ENCODE data around the gene BAK1. TPM values are rescaled to one million over a fixed set of nuclear protein-coding genes. Genes with fewer than 3 reads are reported as not detected.
"Not testable (repeated sequence)": the region's sequence is repeated elsewhere in the genome, so short reads cannot be mapped to it uniquely, and the experiment has no call there.

BAK1 gene
- total RNA-seq, 2 experiments from 2014 or later, result 70.9 to 74.4 TPM

DNA sequence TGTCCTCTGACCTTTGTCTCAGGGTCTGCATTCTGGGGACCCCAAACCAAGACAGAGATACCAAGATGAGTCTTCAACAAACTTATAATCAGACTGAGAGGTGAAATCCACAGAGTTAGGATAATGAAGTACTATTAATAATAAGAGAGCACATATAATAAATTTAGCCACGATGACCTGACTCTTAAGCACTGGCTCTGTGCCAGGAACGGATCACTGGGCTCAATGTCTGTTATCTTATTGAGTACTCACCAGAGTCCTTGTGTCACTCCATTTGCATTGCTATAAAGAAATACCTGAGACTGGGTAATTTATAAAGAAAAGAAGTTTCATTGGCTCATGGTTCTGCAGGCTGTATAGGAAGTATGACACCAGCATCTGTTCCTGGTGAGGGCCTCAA lies 22.1 kb upstream of the BAK1 start:
- H3K9me3 Mint-ChIP-seq (ENCODE audit: low read depth), result no peaks in the 10 kb centered on the region
- no peak overlapping the region for H3K27ac Mint-ChIP-seq

GRCh38 chr6:33600761-33601160 lies 20.7 kb upstream of the BAK1 start:
- CTCF ChIA-PET, result interaction anchor here (1.6 kb wide), 1 partner anchor 8 kb away, joined by 7 read pairs; no protein-coding TSS in a partner anchor
- Mint-ChIP-seq H3K4me3 (no peak overlapping the region), H3K9me3 (ENCODE audit: low read depth) (no peaks in the 10 kb centered on the region), H3K27ac (no peak overlapping the region), H3K36me3 (no peaks in the 10 kb centered on the region), H3K27me3 (peaks cover 23% of the 10 kb centered on the region), H3K4me1 (peaks cover 11% of the 10 kb centered on the region)
- DNase-seq, result no peak
- no peak for ATAC-seq

More for the DNA sequence above, 22.1 kb upstream of the BAK1 start:
- Mint-ChIP-seq H3K4me1 (peaks cover 2% of the 10 kb centered on the region), H3K4me3 (no peak overlapping the region), H3K36me3 (no peaks in the 10 kb centered on the region), H3K27me3 (peaks cover 23% of the 10 kb centered on the region)
- CTCF ChIA-PET, result interaction anchor here (1.6 kb wide), 1 partner anchor 10 kb away, joined by 7 read pairs; no protein-coding TSS in a partner anchor
- DNase-seq, result no peak
- no peak for ATAC-seq

GRCh38 chr6:33599413-33599938 lies 19.4 kb upstream of the BAK1 start:
- peaks cover 15% of the 10 kb centered on the region for H3K4me1 Mint-ChIP-seq
- DNase-seq (no peak), ATAC-seq (no peak)
- CTCF ChIA-PET, result interaction anchor here (0.7 to 4.0 kb wide), 4 partner anchors 8 to 815 kb away, joined by 3 to 13 read pairs (median 3); no protein-coding TSS in a partner anchor
- no peaks in the 10 kb centered on the region for H3K36me3 Mint-ChIP-seq
- H3K27me3 Mint-ChIP-seq, result peaks cover 18% of the 10 kb centered on the region
- H3K4me3 Mint-ChIP-seq, result no peak overlapping the region
- no peak overlapping the region for H3K27ac Mint-ChIP-seq
- no peaks in the 10 kb centered on the region for H3K9me3 Mint-ChIP-seq (ENCODE audit: low read depth)

DNA sequence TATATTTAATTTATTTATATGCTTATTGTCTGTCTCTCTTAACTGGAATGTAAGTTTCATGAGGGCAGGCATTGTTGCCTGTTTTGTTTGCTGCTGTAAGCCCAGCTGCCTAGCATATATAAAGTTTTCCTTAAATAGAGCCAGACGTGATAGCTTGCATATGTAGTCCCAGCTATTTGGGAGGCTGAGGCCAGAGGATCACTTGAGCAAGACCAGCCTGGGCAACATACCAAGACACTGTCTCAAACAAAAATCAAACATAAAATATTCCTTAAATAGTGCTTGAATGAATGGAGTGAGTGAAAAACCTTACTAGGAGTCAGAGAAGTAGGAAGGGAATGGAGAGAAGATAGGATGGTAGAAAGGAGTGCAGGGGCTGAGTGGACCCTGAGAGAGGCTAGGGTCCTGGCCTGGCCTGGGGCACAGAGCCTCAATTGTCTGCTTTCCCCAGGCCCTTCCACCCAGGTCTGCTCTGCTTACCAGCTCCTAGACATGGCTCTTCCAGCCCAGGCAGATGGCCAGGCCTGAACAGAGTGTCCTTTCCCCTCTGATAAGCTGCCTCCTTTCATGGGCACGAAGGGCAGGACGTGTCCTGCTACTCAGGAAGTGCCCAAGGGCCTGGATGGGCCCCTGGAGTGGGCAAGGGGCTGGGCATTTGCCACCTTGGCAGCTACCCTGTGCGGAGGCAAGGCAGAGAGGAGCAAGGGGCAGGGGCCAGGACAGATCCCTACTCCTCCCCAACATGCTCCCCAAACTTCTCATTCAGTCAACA lies 17.7 kb upstream of the BAK1 start:
- Mint-ChIP-seq H3K4me3 (no peak overlapping the region), H3K27me3 (peaks cover 11% of the 10 kb centered on the region), H3K9me3 (ENCODE audit: low read depth) (no peaks in the 10 kb centered on the region), H3K4me1 (peaks cover 22% of the 10 kb centered on the region), H3K36me3 (no peaks in the 10 kb centered on the region), H3K27ac (no peak overlapping the region)
- CTCF ChIA-PET, result interaction anchor here (0.9 to 4.0 kb wide), 8 partner anchors 8 to 105 kb away, joined by 3 to 13 read pairs (median 4); partner anchors contain the start of gene ITPR3
- DNase-seq (no peak), ATAC-seq (no peak)

DNA sequence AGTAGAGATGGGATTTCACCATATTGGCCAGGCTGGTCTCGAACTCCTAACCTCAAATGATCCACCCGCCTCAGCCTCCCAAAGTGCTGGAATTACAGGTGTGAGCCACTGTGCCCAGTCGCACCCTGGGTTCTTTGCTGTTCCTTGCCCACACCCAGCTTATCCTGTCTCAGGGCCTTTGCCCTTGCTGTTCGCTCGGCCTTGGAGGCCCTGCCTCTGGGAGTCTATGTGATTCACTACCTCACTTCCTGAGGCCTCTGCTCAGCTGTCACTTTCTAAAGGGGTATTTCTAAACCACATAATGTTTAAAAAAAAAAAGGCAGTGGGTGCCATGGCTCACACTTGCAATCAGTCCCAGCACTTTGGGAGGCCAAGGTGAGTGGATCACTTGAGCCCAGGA lies 16.8 kb upstream of the BAK1 start:
- not testable (repeated sequence) for DNase-seq; H3K27ac Mint-ChIP-seq; H3K4me3 Mint-ChIP-seq; H3K27me3 Mint-ChIP-seq; H3K9me3 Mint-ChIP-seq (ENCODE audit: low read depth); H3K36me3 Mint-ChIP-seq
- peaks cover 28% of the 10 kb centered on the region for H3K4me1 Mint-ChIP-seq
- peak; percentile 34 for ATAC-seq
- CTCF ChIA-PET, result interaction anchor here (1.0 to 4.0 kb wide), 6 partner anchors 9 to 106 kb away, joined by 3 to 13 read pairs (median 4); partner anchors contain the start of gene ITPR3

DNA sequence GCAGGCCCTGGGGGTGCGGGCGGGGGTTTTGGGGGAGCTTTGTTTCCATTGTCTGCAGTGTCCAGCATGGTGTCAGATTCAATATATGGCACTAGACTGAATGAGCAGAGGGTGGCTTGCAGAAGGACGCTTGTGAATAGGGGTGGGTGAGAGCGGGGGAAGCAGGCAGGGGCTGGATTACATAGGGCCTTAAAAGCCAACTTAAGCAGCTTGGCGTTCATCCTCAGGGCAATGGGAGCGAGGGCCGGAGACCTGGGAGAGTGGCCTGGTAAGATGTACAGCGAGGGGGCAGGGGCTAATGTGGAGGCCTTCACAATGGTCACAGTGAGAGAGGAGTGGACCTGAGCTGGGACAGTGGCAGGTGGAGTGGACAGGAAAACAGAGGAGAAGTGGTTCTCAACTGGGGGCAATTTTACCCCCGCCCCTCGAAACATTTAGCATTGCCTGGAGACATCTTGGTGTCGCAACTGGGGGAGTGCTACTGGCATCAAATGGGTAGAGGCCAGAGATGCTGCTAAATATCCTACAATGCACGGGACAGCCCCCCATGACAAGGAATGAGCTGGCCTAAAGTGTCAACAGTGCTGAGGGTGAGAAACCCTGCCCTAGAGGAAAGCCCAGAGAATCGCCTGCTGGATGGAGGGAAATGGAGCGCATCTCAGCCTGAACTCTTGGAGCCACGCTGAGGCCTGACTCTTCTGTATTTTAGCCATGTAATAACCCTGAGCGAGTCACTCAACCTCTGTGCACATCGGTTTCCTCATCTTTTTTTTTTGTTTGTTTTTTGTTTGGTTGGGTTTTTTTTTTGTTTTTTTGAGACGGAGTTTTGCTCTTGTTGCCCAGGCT lies 15.1 kb upstream of the BAK1 start:
- Mint-ChIP-seq H3K27me3 (peaks cover 5% of the 10 kb centered on the region), H3K9me3 (ENCODE audit: low read depth) (no peaks in the 10 kb centered on the region), H3K27ac (no peak overlapping the region), H3K4me1 (peaks cover 34% of the 10 kb centered on the region), H3K36me3 (no peaks in the 10 kb centered on the region), H3K4me3 (no peak overlapping the region)
- no peak for DNase-seq
- CTCF ChIA-PET, result interaction anchor here (1.2 to 4.0 kb wide), 2 partner anchors 12 kb away, joined by 3 to 13 read pairs; no protein-coding TSS in a partner anchor
- ATAC-seq, result no peak

DNA sequence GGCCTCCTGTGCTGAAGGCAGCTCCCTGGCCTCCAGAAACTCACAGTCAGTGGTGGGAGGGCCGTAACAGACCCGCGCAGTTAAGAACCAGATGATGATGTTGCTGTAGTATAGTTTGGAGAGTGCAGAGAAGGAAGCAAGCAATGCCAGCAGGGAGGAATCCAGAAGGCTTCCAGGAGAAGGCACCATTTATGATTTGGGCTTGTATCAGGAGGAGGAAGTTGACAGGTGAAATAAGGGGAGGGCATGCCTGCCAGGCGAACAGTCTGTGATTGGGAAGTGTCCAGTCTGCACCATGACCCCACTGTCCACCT lies 13.3 kb upstream of the BAK1 start:
- Mint-ChIP-seq H3K36me3 (no peaks in the 10 kb centered on the region), H3K9me3 (ENCODE audit: low read depth) (no peaks in the 10 kb centered on the region), H3K4me3 (peak overlapping the region; percentile 50), H3K27ac (peak overlapping the region; percentile 2), H3K4me1 (peaks cover 38% of the 10 kb centered on the region), H3K27me3 (peaks cover 3% of the 10 kb centered on the region)
- DNase-seq (no peak), ATAC-seq (no peak)
- CTCF ChIA-PET, result interaction anchor here (1.2 to 2.9 kb wide), 3 partner anchors 8 to 178 kb away, joined by 3 to 12 read pairs (median 7); no protein-coding TSS in a partner anchor

DNA sequence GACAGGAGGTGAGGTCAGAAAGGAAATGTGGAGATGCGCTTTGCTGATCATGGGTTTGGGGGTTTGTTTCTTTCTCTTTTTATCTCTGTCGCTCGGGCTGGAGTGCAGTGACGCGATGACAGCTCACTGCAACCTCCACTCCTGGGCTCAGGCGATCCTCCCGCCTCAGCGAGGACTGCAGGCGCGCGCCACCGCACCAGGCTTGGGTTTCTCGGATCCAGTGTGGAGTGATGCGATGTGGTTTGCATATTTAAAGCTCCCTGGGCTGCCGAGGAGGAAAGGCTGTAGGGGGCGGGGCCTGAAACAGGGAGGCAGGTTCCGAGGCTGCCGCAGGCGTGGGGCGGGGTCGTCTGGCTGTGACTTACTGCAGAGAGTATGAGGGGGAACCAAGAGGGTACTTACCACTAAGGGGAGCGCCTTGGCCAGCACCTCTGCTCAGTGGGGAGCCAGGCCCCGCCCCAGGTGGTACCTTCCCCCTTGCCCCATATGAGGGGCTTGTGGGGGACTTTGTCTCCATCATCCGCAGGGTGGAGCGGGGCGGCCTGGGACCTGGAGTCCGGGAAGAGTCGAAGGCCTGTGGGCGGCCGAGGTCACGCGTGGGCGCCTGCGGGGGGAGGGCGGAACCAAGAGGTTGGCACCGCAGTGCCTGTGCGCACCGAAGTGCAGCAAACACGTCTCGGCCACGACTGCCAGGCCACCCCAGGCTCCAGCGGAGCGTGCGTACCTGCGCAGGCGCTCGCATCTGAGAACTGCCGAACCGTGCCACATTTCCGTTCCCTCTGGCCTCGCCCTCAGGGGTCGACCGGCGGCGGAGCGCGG lies 12.7 kb upstream of the BAK1 start:
- CTCF ChIA-PET, result interaction anchor here (0.8 to 2.9 kb wide), 7 partner anchors 9 to 179 kb away, joined by 3 to 12 read pairs (median 6); partner anchors contain the start of gene ITPR3
- no peaks in the 10 kb centered on the region for H3K36me3 Mint-ChIP-seq
- peak overlapping the region; percentile 2 for H3K27ac Mint-ChIP-seq
- DNase-seq (peak; percentile 64), ATAC-seq (peak; percentile 73)
- H3K4me3 Mint-ChIP-seq, result peak overlapping the region; percentile 50
- no peaks in the 10 kb centered on the region for H3K9me3 Mint-ChIP-seq (ENCODE audit: low read depth)
- peaks cover 3% of the 10 kb centered on the region for H3K27me3 Mint-ChIP-seq
- H3K4me1 Mint-ChIP-seq, result peaks cover 38% of the 10 kb centered on the region

DNA sequence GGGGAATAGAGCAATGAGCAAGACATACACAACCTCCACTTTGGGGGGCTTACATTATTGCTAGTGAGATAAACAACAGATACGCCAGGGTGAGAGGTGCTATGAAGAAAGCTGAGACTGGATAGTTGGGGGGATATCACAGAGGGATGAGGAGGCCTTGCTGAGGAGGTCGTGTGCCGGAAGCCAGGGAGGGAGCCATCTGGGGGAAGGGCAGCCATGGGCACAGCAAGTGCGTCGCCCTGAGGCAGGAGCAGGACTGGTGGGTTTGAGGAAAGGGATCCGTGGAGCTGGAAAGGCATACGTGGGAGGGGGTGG lies 12.2 kb upstream of the BAK1 start:
- ATAC-seq, result no peak
- H3K4me3 Mint-ChIP-seq, result no peak overlapping the region
- CTCF ChIA-PET, result interaction anchor here (0.8 to 2.9 kb wide), 7 partner anchors 9 to 180 kb away, joined by 3 to 12 read pairs (median 6); partner anchors contain the start of gene ITPR3

GRCh38 chr6:33591424-33592032 lies 11.5 kb upstream of the BAK1 start:
- CTCF ChIA-PET, result interaction anchor here (0.9 to 2.9 kb wide), 5 partner anchors 10 to 109 kb away, joined by 3 to 12 read pairs (median 7); partner anchors contain the start of gene ITPR3
- ATAC-seq, result no peak
- Mint-ChIP-seq H3K27me3 (peaks cover 3% of the 10 kb centered on the region), H3K9me3 (ENCODE audit: low read depth) (no peaks in the 10 kb centered on the region), H3K4me3 (no peak overlapping the region), H3K27ac (no peak overlapping the region), H3K36me3 (no peaks in the 10 kb centered on the region), H3K4me1 (peaks cover 34% of the 10 kb centered on the region)
- DNase-seq, result no peak

More for the DNA sequence above, 12.2 kb upstream of the BAK1 start:
- Mint-ChIP-seq H3K36me3 (no peaks in the 10 kb centered on the region), H3K9me3 (ENCODE audit: low read depth) (no peaks in the 10 kb centered on the region), H3K27me3 (peaks cover 3% of the 10 kb centered on the region), H3K27ac (no peak overlapping the region), H3K4me1 (peaks cover 38% of the 10 kb centered on the region)
- no peak for DNase-seq

- Mint-ChIP-seq H3K27me3 (peaks cover 3% of the 10 kb centered on the region), H3K4me3 (no peak overlapping the region), H3K36me3 (no peaks in the 10 kb centered on the region), H3K9me3 (ENCODE audit: low read depth) (no peaks in the 10 kb centered on the region), H3K27ac (no peak overlapping the region), H3K4me1 (peaks cover 41% of the 10 kb centered on the region)
- DNase-seq, result no peak
- no peak for ATAC-seq
- CTCF ChIA-PET, result interaction anchor here (0.5 to 6.6 kb wide), 17 partner anchors 8 to 173 kb away, joined by 3 to 64 read pairs (median 4); partner anchors contain the start of genes BAK1, ITPR3 and UQCC2
These were observed 10.6 kb upstream of the BAK1 start for GRCh38 chr6:33590531-33591198.

All from activated CD8-positive, alpha-beta memory T cell treated with anti-CD3 and anti-CD28 coated beads, Interleukin-2, amount 10 ng/mL, durations not matched to agents 7 days and 5 days (primary cell).